Keratinocyte (primary cell): Measurements from ENCODE around the gene G6PC1. TPM values are rescaled to one million over a fixed set of nuclear protein-coding genes. Genes with fewer than 3 reads are reported as not detected.

Source experiments
- DNase-seq: peaks from one replicate; pipeline ENCODE4 v3.0.0-alpha.2; 2011; ENCODE audit warnings: low read depth, missing footprints, low spot score
- FAIRE-seq: peaks from 2 replicates; lab custom pipeline; 2011; peaks lifted over from hg19 to GRCh38; lab: Jason Lieb, UNC
- H2AFZ ChIP-seq: 2 replicates; pipeline ENCODE4 v1.6.0; 2012; ENCODE audit warnings: low read length, control low read depth, inconsistent platforms; ENCODE audit not compliant: control insufficient read depth
- H3K27ac ChIP-seq: 2 replicates; pipeline ENCODE4 v1.5.1; 2011; ENCODE audit warnings: low read length; ENCODE audit not compliant: control insufficient read depth, insufficient read depth
- H3K27me3 ChIP-seq: 3 replicates; pipeline ENCODE4 v1.6.0; 2011; ENCODE audit warnings: low read length; ENCODE audit not compliant: control insufficient read depth, insufficient read depth; ENCODE audit errors: extremely low read depth
- H3K36me3 ChIP-seq, 2 experiments: 2 replicates in 1 of 2; 3 replicates in 1 of 2; pipeline ENCODE4 v1.5.1; 2011; ENCODE audit warnings: low read length in 2 of 2, mild to moderate bottlenecking in 1 of 2; ENCODE audit not compliant: control insufficient read depth in 2 of 2, insufficient read depth in 2 of 2; ENCODE audit errors: extremely low read depth in 1 of 2
- H3K4me1 ChIP-seq: 3 replicates; pipeline ENCODE4 v1.5.1; 2011; ENCODE audit warnings: low read length; ENCODE audit not compliant: control insufficient read depth, insufficient read depth; ENCODE audit errors: extremely low read depth
- H3K4me2 ChIP-seq: 3 replicates; pipeline ENCODE4 v1.6.0; 2011; ENCODE audit warnings: low read depth, low read length; ENCODE audit not compliant: control insufficient read depth, insufficient read depth; ENCODE audit errors: extremely low read depth
- H3K4me3 ChIP-seq, 3 experiments: fragments of 200-600 bp in 1 of 3; sonication (generic) in 1 of 3; 2 replicates in 2 of 3; 3 replicates in 1 of 3; pipeline ENCODE4 v1.5.1; 2011 to 2016; ENCODE audit warnings: low read length in 3 of 3, mild to moderate bottlenecking in 3 of 3, control low read depth in 2 of 3, inconsistent platforms in 1 of 3, low read depth in 1 of 3, mixed read lengths in 1 of 3, mixed run types in 1 of 3, moderate library complexity in 1 of 3; ENCODE audit not compliant: control insufficient read depth in 2 of 3, insufficient read depth in 2 of 3; ENCODE audit errors: extremely low read depth in 1 of 3
- H3K79me2 ChIP-seq: 2 replicates; pipeline ENCODE4 v1.6.0; 2012; ENCODE audit warnings: low read length; ENCODE audit not compliant: control insufficient read depth, insufficient read depth
- H3K9ac ChIP-seq: 3 replicates; pipeline ENCODE4 v1.6.0; 2011; ENCODE audit warnings: low read length; ENCODE audit not compliant: control insufficient read depth, insufficient read depth; ENCODE audit errors: extremely low read depth
- H3K9me1 ChIP-seq: 3 replicates; pipeline ENCODE4 v1.6.0; 2011; ENCODE audit warnings: low read length; ENCODE audit not compliant: control insufficient read depth, insufficient read depth; ENCODE audit errors: extremely low read depth
- H3K9me3 ChIP-seq: 2 replicates; pipeline ENCODE4 v1.5.1; 2012; ENCODE audit warnings: low read depth, low read length; ENCODE audit not compliant: control insufficient read depth
- H4K20me1 ChIP-seq: 3 replicates; pipeline ENCODE4 v1.6.0; 2011; ENCODE audit warnings: low read length; ENCODE audit not compliant: control insufficient read depth, insufficient read depth; ENCODE audit errors: extremely low read depth
- CTCF ChIP-seq, 3 experiments: IDR thresholded peaks in 1 of 3; conservative IDR thresholded peaks in 1 of 3; optimal IDR thresholded peaks in 1 of 3; 2 replicates in 2 of 3; 3 replicates in 1 of 3; pipeline versions ENCODE3 to v1.5.1; 2011; ENCODE audit warnings: low read length in 3 of 3, mild to moderate bottlenecking in 3 of 3, moderate library complexity in 2 of 3, control low read depth in 1 of 3, inconsistent platforms in 1 of 3; ENCODE audit not compliant: insufficient read depth in 2 of 3; ENCODE audit errors: extremely low read depth in 1 of 3
- EZH2 ChIP-seq: IDR thresholded peaks from one replicate; pipeline ENCODE4 v1.6.1; 2012; ENCODE audit warnings: inconsistent platforms, mild to moderate bottlenecking, low read length, moderate library complexity
- dilution Hi-C: fragments of 300-500 bp; cut with MboI; formaldehyde crosslinking; loops from one replicate; pipeline ENCODE4 v1.7.0; 2020; ENCODE audit warnings: low sequenced_read_pairs; ENCODE audit not compliant: extremely low pct_ligation_motif_present
- polyA plus RNA-seq, 5 experiments: library from polyadenylated mRNA; depleted of rRNA in 3 of 5; stranded (reverse) in 3 of 5; stranded (forward) in 1 of 5; unstranded in 1 of 5; fragments of >200 nt; gene quantifications; 1 replicate in 1 of 5; 2 replicates in 3 of 5; 3 replicates in 1 of 5; pipeline versions ENCODE4 v1.2.1 to v1.2.3, GENCODE V29; 2011 to 2012; ENCODE audit warnings: missing spikeins in 2 of 5, low read depth in 1 of 5, low replicate concordance in 1 of 5

Gene G6PC1
- polyA plus RNA-seq, 1 donor (not counting 4 experiments of a cell fraction or from before 2014, with no cell fraction given), result not detected

GRCh38 chr17:42853597-42853967 is 47.0 kb upstream of the G6PC1 start:
- DNase-seq, result no peak
- FAIRE-seq, result no peak

GRCh38 chr17:42853968-42854790 is 46.4 kb upstream of the G6PC1 start:
- no peaks in the 10 kb centered on the region for H3K27me3 ChIP-seq
- no peak overlapping the region for H3K4me2 ChIP-seq
- H3K36me3 ChIP-seq, result no peaks in the 10 kb centered on the region
- no peak for TF ChIP-seq EZH2
- TF ChIP-seq CTCF (optimal IDR thresholded peaks at IDR 0.05 in 1 of 3, IDR thresholded peaks at IDR 0.05 in 1 of 3, conservative IDR thresholded peaks at IDR 0.05 in 1 of 3; ENCODE audit: extremely low read depth in 1 of 3, insufficient read depth in 2 of 3, low read length in 3 of 3), result no peak
- no peak overlapping the region for H3K4me3 ChIP-seq
- dilution Hi-C loops, result no loop called here
- no peak for DNase-seq
- H3K9me1 ChIP-seq, result no peaks in the 10 kb centered on the region
- H2AFZ ChIP-seq, result no peak overlapping the region
- FAIRE-seq, result no peak
- no peaks in the 10 kb centered on the region for H3K4me1 ChIP-seq
- no peaks in the 10 kb centered on the region for H4K20me1 ChIP-seq
- H3K79me2 ChIP-seq, result no peaks in the 10 kb centered on the region
- no peaks in the 10 kb centered on the region for H3K9me3 ChIP-seq
- no peak overlapping the region for H3K9ac ChIP-seq
- H3K27ac ChIP-seq, result no peak overlapping the region

More at GRCh38 chr17:42853597-42853967, 47.0 kb upstream of the G6PC1 start:
- H3K9me3 ChIP-seq, result no peaks in the 10 kb centered on the region
- H3K4me2 ChIP-seq, result no peak overlapping the region
- no peaks in the 10 kb centered on the region for H3K4me1 ChIP-seq
- H2AFZ ChIP-seq, result no peak overlapping the region
- H3K27me3 ChIP-seq, result no peaks in the 10 kb centered on the region
- no peak overlapping the region for H3K27ac ChIP-seq
- no peaks in the 10 kb centered on the region for H3K79me2 ChIP-seq
- no peak overlapping the region for H3K4me3 ChIP-seq
- dilution Hi-C loops, result no loop called here
- no peak overlapping the region for H3K9ac ChIP-seq
- TF ChIP-seq CTCF (optimal IDR thresholded peaks at IDR 0.05 in 1 of 3, IDR thresholded peaks at IDR 0.05 in 1 of 3, conservative IDR thresholded peaks at IDR 0.05 in 1 of 3; ENCODE audit: extremely low read depth in 1 of 3, insufficient read depth in 2 of 3, low read length in 3 of 3) (no peak), EZH2 (no peak)
- H3K9me1 ChIP-seq, result no peaks in the 10 kb centered on the region
- no peaks in the 10 kb centered on the region for H3K36me3 ChIP-seq
- H4K20me1 ChIP-seq, result no peaks in the 10 kb centered on the region
